Brain pericyte (primary cell): ENCODE results near the gene STAU1.
"Not testable (repeated sequence)": the region's sequence is repeated elsewhere in the genome, so short reads cannot be mapped to it uniquely, and the experiment has no call there.

ENCODE experiments used
- DNase-seq: peaks from one replicate; pipeline ENCODE4 v3.0.0-alpha.2; 2012; ENCODE audit warnings: low read depth, low spot score

STAU1 gene

DNA sequence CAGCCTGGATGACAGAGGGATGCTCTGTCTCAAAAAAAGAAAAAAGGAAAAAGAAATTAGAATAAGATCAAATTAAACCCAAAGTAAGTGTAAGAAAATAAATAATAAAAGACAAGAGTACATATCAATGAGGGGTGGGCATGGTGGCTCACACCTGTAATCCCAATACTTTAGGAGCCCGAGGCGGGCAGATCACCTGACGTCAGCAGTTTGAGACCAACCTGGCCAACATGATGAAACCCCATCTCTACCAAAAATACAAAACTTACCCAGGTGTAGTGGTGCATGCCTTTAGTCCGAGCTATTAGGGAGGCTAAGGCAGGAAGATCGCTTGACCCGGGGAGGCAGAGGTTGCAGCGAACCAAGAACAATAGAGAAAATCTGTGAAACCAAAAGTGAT is 14.9 kb upstream of the STAU1 start:
- DNase-seq, result no peak

DNA sequence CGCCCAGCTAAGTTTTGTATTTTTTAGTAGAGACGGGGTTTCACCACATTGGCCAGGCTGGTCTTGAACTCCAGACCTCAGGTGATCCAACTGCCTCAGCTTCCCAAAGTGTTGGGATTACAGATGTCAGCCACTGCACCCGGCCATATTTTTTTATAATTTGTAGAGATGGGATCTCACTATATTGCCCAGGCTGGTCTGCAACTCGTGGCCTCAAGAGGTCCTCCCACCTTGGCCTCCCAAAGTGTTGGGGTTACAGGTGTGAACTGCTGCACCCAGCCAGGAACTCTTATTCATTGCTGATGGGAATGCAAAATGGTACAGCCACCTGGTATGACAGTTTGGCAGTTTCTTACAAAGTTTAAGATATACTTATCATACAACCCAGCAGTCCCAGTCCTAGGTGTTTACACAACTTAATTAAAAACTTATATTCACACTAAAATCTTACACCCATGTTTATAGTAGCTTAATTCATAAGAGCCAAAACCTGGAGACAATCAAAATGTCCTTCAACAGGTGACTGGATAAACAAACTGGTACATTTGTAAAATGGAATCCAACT is 11.7 kb upstream of the STAU1 start:
- no peak for DNase-seq

DNA sequence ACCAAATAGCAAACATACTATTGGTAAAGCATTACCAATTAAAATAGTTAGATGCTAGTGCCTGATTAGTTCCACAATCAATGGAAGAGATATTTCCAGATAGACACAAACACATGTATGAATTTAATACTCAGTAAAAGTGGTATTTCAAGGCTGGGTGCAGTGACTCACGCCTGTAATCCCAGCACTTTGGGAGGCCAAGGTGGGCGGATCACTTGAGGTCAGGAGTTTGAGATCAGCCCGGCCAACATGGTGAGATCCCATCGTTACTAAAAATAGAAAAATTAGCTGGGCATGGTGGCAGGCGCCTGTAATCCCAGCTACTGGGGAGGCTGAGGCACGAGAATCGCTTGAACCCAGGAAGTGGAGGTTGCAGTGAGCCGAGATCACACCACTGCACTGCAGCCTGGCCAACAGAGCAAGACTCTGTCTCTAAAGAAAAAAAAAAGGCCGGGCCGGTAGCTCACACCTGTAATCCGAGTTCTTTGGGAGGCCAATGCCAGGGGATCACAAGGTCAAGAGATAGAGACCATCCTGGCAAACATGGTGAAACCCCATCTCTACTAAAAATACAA is 4.9 kb upstream of the STAU1 start:
- not testable (repeated sequence) for DNase-seq

DNA sequence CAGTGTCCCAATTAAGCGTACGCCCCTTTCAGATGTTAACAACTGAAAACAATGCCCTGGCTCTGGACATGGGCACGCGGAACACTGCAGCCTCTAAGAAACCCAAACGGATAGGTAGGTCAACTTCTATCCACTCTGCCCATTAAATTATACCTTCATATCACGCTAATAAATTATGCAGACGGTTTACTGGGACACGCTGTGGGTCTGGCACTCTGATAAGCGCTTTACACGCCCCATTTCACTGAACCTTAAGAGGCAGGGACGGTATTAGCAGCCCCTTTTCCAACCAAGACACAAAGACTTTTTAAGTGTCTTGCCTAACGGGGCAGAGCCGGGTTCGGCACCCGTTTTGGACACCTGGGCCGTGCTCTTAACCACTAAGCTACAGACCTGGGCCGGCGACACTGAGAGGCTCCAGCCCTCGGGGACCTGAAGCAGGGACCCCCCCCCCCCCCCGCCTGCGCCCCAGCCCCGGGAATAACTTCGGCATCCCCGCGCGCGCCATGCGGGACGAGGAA is 744 bp downstream of the STAU1 start:
- DNase-seq, result no peak

DNA sequence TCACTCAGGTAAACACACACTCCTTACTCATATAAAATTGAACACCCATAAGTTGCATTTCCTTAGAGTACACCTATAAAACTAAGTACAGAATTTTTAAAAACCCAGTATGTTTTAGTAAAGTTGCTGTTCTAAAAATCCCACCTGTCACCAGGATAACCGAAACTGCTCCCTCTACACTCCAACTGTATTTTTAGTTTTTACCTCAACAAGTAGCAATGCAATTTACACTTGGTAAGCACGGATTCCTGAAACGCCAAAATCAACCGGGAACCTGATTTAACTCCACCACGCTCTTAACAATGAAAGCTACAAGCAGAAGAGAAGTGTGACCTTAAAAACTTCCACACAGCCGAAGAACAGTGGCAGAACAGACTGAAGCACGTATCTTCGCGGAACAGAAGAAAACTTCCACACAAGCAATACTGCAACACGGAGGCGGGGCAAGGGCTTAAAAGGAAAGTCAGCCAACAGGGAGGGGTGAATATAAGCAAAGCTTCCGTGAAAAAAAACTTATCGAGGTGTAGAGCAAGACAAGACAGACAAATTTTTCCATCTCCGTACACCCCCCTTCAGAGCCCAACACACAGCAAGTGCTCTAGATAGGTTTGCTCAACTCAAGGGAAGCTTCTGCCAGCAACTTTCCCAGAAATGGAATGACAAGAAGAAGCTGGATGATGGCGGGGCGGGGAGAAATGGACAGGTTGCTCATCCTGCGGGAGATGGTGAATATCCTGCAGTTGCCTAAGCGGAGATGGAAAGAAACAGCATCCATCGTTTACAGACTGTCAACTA is 1.4 kb downstream of the STAU1 start:
- peak; percentile 4 for DNase-seq

DNA sequence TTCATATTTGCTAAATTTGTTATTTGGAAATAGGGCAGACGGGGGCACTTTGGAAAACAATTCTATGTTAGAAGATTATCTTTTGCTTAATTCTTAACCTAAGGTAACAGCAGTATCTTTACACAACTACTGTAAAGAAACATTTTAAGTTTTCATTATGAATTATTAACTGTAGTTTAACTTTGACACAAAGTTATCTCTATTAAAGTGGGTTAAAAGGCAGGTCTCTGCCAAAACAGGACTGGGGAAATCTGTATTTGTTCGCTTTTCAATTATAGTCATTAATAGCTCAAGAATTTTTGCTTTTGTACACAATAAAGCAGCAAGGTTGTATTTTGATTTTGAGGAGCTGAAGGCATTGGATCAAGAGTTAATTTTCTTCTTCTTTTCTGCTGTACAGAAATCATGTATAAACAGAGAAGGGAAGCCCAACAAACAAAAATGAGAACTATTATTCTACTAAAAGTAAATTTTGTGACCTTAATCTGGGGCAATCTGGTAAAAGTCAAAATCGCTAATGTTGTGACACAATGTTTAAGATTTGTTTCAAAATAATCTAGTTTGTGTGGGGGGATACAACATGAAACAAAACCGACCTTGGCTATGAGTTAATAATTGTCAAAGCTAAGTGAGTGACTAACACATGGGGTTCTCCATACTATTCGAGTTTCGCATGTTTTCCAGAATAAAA is 2.9 kb downstream of the STAU1 start:
- DNase-seq, result no peak

DNA sequence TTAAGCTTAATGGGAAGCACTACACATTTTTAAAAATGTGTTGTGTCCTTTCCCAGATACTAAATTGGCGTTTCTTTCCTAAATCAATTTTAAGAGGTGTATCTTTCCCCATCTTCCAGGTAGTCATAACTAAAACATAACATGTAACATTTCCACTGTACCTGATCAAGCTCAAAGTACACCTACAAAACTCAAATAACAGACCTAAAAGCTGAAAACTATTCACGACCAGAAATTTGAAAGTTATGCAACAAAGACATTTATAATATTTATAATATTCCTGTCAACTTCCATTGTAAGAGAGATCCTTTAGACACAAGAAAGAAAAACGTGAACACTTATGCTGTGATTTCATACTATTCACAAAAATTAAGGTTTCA is 3.5 kb downstream of the STAU1 start:
- DNase-seq, result no peak

DNA sequence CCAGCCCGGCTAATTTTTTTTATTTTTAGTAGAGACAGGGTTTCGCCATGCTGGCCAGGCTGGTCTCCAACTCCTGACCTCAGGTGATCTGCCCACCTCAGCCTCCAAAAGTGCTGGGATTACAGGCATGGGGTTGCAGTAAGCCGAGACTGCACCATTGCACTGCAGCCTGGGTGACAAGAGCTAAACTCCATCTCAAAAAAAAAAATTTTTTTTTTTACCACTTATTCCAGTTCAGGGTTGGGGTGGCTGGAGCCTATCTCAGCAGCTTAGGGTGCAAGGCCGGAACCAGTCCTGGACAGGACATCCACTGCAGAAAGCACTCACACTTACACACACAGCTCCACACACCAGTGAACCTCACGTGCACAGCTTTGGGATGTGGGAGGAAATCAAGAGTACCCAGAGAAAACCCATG is 4.0 kb downstream of the STAU1 start:
- DNase-seq, result not testable (repeated sequence)

DNA sequence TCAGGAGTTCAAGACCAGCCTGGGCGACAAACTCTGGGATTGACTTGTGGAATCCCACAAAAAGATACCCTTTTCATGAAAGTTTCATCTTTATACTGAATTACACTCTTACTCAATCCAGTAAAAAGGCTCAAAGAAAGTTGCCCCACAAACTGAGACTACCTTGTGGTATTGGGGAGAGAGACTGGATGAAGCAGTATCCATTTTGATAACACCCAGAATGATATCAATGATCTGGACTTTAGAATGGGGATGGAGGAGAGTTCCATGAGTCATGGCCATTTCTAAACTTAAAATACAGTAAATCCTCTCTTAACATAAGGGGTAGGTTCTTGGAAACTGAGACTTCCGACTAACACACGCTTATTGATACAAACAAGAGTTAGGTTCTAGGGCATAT is 4.7 kb downstream of the STAU1 start:
- no peak for DNase-seq

DNA sequence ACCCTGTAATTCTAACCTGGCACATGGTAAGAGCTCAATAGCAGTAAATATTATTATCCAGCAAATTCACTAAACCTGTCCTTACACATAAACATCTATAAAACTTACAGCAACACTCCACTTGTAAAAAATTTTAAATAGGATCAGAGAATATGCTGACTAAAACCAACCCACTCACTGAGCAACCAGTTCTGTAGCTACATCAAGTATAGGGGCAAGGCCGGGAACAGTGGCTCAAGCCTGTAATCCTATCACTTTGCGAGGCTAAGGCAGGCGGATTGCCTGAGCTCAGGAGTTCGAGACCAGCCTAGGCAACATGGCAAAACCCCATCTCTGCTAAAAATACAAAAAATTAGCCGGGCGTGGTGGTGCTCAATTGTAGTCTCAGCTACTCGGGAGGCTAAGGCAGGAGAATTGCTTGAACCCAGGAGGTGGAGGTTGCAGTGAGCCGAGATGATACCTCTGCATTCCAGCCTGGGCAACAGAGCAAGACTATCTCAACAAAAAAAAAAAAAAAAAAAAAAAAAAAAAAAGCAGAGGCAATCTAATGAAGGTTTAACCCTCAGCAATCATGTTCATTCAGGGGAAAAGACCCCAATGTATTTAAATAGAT is 6.8 kb downstream of the STAU1 start:
- no peak for DNase-seq

DNA sequence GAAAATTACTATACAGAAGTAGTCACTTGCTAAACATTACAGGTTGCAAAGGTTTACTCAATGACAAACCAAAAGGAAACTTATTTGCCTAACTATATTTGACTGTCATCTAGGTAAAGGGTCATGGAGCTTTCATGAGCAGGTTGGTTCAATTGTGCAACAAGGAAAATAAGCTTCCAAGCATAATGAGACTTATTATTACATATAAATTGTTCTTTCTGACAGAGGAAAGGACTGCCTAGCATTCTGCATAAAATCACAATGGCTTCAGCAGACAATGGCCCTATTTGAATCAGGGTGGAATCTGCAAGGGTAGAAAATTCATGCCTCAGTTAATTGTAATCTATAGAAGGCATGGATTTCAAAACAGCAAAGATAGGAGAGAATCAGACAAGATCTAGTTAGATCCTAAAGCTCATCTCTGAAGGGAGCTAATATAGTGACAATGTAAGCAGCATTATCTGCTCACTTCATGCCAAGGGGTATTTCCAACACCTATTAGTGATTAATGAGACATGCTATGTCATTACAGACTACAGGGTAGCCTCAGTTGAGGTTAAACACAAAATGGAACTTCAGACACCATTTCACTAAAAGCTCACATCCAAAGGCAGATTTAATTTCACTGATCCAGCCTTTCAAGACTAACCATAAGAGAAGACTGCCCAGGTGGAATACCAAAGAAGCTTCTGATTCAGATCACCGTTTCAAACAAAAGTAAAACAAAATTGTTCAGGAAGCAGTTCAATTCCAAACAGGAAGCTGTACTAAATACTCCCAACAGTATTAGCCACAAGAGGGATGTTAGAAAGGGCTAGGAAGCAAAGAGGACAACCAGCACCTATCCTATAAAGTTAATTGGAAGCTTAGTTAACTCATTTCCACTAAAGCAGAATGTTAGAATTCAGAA is 8.5 kb downstream of the STAU1 start:
- no peak for DNase-seq

DNA sequence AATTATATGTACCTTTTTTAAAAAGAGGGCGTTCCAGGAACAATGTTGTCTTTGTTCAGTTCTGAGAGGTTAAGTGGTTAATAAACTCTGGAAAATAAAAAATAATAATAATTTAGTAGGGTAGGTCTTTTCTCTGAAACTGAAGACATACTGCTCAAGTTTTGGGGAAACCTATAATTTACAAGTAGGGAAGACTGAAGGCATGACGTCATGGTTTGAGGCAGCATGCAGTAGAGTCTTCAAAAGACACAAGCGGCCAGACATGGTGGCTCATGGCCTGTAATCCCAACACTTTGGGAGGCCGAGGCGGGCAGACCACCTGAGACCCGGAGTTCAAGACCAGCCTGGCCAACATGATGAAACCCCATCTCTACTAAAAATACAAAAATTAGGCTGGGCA is 14.0 kb downstream of the STAU1 start:
- DNase-seq, result no peak

DNA sequence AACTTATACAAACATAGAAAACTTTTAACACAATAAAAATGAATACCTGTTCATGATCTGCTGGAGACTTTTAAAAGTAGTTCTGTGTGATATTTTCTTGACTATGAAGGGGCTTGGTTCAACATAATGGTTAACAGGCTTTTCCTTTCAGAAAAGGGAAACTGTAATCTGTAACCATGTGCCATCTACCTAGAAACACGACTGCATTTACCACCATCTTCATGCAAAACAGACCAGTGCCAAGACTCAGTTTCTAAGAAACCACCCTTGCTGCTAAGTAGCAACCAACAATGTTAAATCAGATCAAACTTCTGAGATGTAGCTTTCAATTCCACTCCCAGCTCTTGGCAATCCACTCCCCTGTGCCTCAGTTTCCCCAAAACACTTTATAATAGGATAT is 15.7 kb downstream of the STAU1 start:
- no peak for DNase-seq

DNA sequence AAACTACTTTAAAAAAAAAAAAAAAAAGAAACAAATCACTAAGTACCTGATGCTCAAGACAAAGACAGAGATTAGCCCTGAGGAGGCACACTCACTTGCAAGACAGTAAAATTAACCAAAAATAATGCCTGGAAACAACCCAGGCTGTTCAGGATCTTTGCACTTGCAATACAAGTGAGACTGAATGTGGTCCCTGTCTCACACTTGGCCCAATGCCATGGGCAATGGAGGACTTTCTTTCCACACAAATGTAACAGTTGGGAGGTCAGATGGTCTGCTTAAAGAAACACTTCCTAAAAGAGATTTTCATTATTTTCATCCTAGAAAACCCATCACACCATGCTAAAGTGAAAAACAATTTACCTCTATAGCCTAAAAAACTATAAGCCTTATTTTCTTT is 16.2 kb downstream of the STAU1 start:
- DNase-seq, result no peak

DNA sequence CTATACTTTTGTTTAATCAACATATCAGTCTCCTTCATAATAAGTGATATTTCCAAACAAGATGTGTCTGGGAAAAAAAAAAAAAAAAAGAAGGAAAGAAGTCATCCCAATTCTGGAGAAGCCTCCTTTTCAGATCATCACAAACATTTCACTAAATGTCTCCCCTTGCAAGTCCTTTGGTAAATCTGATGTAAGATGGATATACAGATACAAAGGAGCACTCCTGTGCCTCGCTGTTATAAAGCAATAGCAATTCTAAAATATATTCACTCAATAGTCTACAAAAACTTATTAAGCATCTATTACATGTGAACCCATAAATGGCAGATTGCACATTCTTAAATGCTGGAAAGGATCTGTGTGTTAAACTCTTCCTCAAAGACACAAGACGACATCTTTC is 17.4 kb downstream of the STAU1 start:
- no peak for DNase-seq

DNA sequence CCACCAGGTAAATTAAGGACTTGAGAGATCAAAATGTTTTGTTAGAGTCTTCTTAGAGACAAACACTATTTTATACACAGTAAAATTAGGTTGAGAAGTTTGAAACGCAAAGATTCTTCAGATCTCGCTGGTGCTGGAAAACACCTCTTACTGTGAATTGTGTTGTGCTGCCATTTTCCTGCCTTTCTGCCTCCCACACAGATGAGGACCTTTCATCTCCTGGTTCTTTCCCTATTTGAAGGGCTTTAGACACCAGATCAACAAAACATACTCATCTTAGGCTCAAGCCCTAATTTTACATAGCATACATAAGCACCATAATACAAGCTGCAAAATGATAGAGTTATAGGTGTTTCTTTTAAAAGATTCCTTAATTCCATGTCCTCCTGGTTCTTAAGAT is 18.6 kb downstream of the STAU1 start:
- no peak for DNase-seq

DNA sequence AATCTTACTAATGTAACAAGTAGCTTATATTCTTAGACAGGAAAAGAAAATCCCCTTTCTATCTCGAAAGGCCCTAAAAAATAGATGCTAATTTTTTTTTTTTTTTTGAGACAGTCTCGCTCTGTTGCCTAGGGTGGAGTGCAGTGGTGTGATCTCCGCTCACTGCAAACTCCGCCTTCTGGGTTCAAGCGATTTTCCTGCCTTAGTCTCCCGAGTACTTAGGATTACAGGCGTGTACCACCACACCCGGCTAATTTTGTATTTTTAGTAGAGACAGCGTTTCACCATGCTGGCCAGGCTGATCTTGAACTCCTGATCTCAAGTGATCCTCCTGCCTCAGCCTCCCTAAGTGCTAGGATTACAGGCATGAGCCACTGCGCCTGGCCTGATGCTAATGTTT is 19.3 kb downstream of the STAU1 start:
- not testable (repeated sequence) for DNase-seq

DNA sequence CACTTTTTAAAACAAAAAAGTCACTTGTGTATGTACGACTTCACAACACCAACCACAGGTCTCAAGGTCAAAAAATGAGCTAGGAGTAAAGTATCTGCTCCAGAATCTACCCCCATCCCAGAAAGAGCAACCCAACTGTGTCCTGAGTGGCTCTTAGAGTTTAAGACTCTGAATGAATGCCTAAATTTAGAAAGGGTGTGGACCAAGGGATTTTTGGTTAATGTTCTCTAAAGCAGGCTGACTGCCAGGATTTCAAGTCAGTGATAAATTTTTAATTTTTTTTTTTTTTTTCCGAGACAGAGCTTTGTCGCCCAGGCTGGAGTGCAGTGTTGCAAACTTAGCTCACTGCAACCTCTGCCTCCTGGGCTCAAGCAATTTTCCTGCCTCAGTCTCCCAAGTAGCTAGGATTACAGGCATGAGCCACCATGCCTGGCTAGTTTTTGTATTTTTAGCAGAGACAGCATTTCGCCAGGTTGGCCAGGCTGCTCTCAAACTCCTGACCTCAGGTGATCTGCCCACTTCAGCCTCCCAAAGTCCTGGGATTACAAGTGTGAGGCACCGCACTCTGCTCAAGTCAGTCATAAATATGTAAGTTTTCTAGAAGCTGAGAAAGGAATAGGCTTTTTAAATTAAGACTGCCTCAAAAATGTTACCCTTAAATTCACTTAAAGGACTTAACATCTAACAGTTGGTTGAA is 20.2 kb downstream of the STAU1 start:
- no peak for DNase-seq

DNA sequence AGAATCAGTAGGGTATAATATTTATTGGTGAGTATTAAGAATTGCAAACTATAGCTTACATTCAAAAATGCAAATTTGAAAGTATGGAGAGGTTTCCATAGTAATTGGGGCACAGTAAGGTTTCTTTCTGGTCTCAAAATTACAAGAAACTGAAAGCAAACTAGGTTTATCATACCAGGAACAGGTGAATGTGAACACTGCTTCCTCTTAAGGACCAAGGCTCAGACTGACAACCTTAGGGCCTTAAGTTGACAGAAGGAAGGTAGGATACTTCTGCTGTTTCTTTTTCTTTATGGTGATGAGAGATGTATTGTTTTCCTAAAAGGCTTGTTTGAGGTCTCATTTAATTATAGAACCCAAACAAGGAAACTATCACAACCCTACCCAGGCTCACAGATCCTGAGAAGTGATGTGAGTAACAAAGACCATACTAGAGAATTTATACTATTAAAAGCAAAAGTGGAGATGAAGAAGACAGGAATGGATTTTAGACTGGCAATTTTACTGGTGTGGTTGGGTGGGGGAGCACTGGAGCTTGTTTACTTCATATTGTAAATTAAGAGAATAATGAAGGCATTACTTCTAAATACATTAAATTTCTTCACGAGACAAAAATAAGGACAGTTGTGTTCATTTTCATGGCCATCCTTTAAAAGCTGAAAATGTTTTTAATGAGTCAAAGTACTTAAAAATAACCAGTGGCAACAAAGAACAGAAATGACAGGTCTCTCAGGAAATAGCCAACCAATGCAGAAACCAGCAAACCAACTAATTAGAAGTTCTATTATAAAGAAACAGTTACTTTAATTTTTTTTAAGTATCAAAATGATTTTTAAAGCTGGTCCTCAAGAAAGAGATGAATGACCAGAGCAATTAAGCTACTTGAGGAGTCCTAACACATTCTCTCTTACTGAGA is 21.3 kb downstream of the STAU1 start:
- DNase-seq, result no peak
